Measurements from ENCODE around the gene TMEM43.
A peak's percentile ranks its signal among the peaks of the same experiment; 100 is the strongest.

The TMEM43 gene

DNA sequence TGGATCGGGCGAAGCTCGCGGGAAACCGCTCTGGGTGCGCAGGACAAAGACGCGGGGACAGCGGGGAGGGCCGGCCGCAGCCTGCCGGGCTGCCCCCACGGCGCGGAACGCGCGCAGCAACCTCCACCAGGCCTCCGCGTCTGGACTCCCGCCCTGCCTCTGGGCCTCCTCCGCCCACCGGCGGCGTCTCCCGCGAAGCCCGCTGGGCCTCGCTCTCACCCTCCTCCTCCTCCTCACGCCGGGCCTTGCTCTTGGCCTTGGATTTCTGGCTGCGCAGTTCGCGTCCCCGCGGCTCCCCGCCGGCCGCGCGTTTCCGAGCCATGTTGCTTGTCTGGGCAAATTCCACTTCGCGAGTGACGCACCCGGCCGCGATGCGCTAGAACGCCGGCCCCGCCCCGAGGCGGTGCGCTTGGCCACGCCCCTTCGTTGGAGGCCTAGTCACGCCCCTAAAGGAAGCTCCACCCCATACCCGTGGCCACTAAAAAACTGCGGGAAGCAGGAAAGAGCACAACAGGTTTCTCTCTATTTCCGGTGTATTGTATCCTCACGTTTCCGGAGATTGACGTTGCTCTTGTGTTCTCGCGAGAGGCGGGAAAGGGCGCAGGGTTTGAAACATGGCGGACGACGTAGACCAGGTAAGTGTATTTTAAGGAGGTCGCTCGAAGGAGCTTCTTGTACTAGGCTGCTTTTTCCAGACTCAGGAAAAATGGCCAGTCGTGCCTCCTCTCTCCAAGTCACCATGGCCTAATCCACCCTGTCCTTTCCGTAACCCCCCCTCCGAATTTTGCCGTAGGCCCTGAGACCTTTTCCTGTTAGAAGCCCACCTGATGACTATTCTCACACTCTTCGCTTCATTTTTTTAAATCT lies 53.6 kb downstream of the TMEM43 start, which contains the start of the genes LSM3 and XPC:
LSM3 (plus strand) TSS at position 571 of the 867 bp plus-strand sequence; CDS start at position 615, 44 bp downstream.
XPC (minus strand) TSS at position 355 of the 867 bp plus-strand sequence; CDS start at position 322, 33 bp downstream.
- peak; percentile 98 for DNase-seq (ENCODE audit: low read depth)

DNA sequence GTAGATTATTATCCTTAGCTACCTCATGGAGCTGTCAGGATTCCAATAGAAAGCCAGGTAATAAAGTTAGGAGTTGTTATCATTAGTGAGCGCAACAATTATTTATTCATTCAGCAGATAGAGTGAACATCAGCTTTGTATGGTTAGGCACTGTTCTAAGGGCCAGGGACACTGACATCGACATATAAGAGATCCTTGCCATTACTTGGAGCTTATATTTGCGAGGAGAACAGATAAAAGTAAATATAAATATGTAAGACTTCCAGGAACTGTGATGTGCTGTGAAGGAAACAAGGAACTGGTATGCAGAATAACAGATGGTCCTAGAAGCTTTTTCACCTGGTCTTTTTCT lies 54.2 kb downstream of the TMEM43 start:
- no peak for DNase-seq (ENCODE audit: low read depth)

- no peak for DNase-seq (ENCODE audit: low read depth)
These were observed 54.9 kb downstream of the TMEM43 start for GRCh38 chr3:14179795-14180194.

GRCh38 chr3:14181253-14181652 lies 56.4 kb downstream of the TMEM43 start:
- no peak for DNase-seq (ENCODE audit: low read depth)

DNA sequence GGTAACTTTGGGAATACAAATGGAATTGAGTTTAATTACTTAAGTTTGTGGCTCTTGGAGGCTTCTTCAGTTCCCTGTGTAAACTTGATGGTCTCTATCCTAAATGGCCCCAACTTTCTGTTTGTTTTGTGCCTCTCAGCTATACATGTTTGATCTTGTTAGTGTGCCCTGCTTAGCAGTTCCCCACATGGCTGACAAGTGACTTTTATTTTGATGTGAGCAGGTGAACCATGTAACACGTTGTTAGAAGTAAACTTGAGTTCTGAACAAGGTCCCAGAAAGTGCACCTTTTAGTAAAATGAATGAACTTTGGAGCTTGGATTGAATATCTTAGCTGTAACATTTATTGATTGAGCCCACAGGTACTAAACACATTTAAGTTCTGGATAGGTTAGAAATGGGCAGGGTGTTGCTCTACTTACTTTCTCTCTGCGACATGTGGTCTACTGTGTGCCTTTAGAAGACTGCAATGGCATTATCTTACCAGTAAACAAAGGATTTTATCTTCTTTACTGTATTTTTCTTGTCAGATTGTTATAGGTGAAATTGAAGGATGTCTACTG lies 58.2 kb downstream of the TMEM43 start:
- DNase-seq (ENCODE audit: low read depth): no peak

DNA sequence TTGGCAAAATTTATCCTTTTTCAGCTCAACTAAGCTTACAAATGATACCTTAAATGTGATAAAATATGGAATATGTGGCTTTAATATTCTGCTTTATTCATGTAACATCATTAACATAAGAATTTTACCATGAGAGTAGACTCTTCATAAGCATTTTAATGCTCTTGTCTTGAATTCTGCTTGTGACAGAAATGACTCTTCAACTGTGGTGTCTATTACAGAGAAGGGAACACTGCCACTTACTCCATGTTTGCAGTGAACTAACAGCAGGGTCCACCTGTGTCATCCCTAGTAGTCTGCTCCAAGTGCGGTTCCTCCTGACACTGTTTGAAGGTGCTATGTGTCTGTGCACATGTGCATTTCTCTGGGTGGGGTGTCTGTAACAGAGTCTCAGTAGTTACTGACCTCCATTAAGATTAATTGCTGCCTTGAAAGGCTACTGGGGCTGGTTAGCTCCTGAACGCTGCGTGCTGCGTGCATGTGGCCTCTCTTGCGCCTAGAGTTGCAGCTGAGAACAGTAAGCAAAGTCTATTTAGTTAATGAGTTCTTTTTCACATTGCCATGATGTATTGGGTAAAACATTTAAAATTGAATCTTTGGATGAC lies 62.1 kb downstream of the TMEM43 start:
- DNase-seq (ENCODE audit: low read depth): no peak

DNA sequence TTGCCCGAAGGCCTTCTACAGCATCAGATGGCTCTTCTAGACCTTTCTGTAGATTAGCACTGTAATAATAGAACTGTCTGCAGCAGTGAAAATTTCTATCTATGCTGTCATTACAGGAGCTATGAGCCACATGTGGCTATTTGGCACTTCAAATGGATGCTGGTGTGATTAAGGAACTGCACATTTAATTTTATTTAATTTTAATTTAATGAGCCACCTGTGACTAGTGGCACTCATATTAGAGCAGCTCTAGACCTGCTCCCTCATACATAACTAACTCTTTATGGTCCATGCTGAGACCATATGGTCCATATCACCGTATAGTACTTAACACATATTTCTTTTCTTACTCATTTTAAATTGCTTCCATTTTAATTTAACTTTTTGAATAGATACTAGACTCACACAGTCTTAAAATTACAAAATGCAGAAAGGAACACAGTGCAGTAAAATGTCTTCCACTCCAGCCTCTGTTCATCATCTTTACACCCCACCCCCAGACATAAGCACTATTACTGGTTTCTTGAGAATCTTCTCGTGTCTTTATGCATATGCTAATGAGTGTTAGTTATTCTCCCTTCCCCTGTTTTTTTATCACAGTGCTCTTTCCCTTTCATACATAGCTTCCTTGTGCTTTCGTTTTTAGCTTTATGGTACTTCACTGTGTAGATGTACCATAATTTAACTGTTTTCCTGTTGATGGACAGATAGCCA lies 63.3 kb downstream of the TMEM43 start:
- DNase-seq (ENCODE audit: low read depth): no peak

All from fibroblast of the conjunctiva (primary cell).